Activated CD8-positive, alpha-beta T cell treated with anti-CD3 and anti-CD28 coated beads, Interleukin-2, amount 10 ng/mL, durations not matched to agents 7 days and 5 days (primary cell): Measurements from ENCODE around the gene MAIP1. TPM values are rescaled to one million over a fixed set of nuclear protein-coding genes. Genes with fewer than 3 reads are reported as not detected.

ENCODE experiments used
- ATAC-seq: fragments of 150-1000 bp; cut with Tn5 transposase; one replicate; pipeline ENCODE4 v1.10.0; 2021; ENCODE audit warnings: moderate library complexity
- CTCF ChIA-PET: fragments of 350-600 bp; sonication (Branson Sonifier 250); formaldehyde crosslinking; loops from one replicate; lab custom pipeline; 2021; ENCODE audit warnings: antibody characterized with exemption; lab: Charles Lee
- POLR2A ChIA-PET: fragments of 350-600 bp; sonication (Branson Sonifier 250); formaldehyde crosslinking; loops from one replicate; lab custom pipeline; 2021; ENCODE audit warnings: antibody characterized with exemption; lab: Charles Lee
- DNase-seq: peaks from one replicate; pipeline ENCODE4 v3.0.0-alpha.2; 2020
- H3K27ac Mint-ChIP-seq: one replicate; pipeline ENCODE4 v1.8.0; 2021; ENCODE audit warnings: mild to moderate bottlenecking, mixed read lengths
- H3K27me3 Mint-ChIP-seq: one replicate; pipeline ENCODE4 v1.8.0; 2021; ENCODE audit warnings: low read depth, mixed read lengths
- H3K36me3 Mint-ChIP-seq: one replicate; pipeline ENCODE4 v1.8.0; 2021; ENCODE audit warnings: low read depth, mixed read lengths
- H3K4me1 Mint-ChIP-seq: one replicate; pipeline ENCODE4 v1.8.0; 2021; ENCODE audit warnings: low read depth, mixed read lengths
- H3K4me3 Mint-ChIP-seq: one replicate; pipeline ENCODE4 v1.8.0; 2021; ENCODE audit warnings: mild to moderate bottlenecking, mixed read lengths
- H3K9me3 Mint-ChIP-seq: one replicate; pipeline ENCODE4 v1.8.0; 2022; ENCODE audit warnings: mixed read lengths; ENCODE audit not compliant: insufficient read depth
- total RNA-seq, 2 experiments: library from RNA; stranded (reverse); gene quantifications; one replicate each; pipeline ENCODE4 v1.2.3, GENCODE V29; 2021

Gene MAIP1
- total RNA-seq, 2 experiments from 2014 or later = 21.5 to 21.9 TPM

DNA sequence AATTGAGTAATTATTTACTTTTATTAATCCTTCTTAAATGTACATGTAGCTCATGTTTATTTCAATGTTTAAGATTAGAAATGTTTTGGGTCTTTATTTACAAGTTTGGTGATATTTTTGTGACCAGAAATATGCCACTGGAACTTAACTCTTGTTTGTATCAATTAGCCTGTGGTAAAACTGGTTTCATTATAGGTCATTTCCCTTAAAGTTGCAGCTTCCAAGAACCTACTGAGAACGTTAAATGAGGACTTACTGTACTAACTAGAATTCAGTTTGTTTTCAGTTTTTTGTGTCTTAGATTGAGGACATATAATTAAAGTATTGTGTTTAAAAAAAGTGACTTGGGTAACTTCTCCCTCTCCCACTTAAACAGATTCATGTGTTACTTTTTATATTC, 4.4 kb upstream of the MAIP1 start:
- Mint-ChIP-seq H3K4me3 (no peak overlapping the region), H3K27ac (no peak overlapping the region), H3K9me3 (no peaks in the 10 kb centered on the region), H3K36me3 (peaks cover 29% of the 10 kb centered on the region), H3K4me1 (peaks cover 52% of the 10 kb centered on the region), H3K27me3 (no peaks in the 10 kb centered on the region)
- ATAC-seq (no peak), DNase-seq (no peak)
- ChIA-PET CTCF (interaction anchor here (1.0 kb wide), 1 partner anchor 531 kb away, joined by 3 read pairs; no protein-coding TSS in a partner anchor), POLR2A (interaction anchor here (0.8 kb wide), 1 partner anchor 18 kb away, joined by 3 read pairs; no protein-coding TSS in a partner anchor)

DNA sequence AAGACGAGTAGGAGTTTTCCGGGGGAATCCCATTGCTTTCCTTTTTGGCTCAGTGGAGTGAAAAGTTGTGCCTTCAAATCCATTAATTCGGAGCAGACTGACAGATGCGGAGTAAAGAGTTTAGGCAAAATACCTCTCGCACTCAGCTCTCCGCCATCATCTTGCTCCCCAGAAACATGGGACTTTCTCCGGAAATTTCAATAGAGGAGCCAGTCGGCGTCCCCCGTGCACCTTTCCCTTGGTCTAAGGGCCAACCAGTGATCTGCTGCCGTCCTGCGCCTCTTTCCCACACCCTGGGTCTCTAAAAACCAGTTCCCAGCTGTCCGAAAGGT, 409 bp upstream of the MAIP1 start:
- H3K36me3 Mint-ChIP-seq = peaks cover 28% of the 10 kb centered on the region
- ATAC-seq = peak; percentile 57
- peak overlapping the region; percentile 94 for H3K27ac Mint-ChIP-seq
- DNase-seq = no peak
- H3K9me3 Mint-ChIP-seq = no peaks in the 10 kb centered on the region
- ChIA-PET CTCF (no interaction called here), POLR2A (interaction anchor here (0.9 kb wide), 1 partner anchor 43 kb away, joined by 4 read pairs; no protein-coding TSS in a partner anchor)
- H3K4me3 Mint-ChIP-seq = peak overlapping the region; percentile 98
- H3K27me3 Mint-ChIP-seq = no peaks in the 10 kb centered on the region
- peaks cover 67% of the 10 kb centered on the region for H3K4me1 Mint-ChIP-seq

DNA sequence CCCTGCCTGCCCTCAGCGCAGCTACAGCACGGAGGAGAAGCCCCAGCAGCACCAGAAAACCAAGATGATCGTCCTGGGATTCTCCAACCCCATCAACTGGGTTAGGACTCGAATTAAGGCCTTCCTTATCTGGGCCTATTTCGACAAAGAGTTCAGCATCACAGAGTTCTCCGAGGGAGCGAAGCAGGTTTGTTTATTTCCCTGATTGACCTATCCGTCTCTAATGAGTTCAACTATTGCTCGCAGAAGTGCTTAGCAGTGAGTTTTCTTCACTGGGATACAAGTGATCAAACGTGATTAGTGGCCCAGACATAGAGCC, 639 bp downstream of the MAIP1 start:
- ChIA-PET CTCF (no interaction called here), POLR2A (no interaction called here)
- no peak for DNase-seq
- H3K36me3 Mint-ChIP-seq = peaks cover 29% of the 10 kb centered on the region
- no peaks in the 10 kb centered on the region for H3K9me3 Mint-ChIP-seq
- peaks cover 58% of the 10 kb centered on the region for H3K4me1 Mint-ChIP-seq
- no peak for ATAC-seq
- peak overlapping the region; percentile 94 for H3K27ac Mint-ChIP-seq
- peak overlapping the region; percentile 98 for H3K4me3 Mint-ChIP-seq
- H3K27me3 Mint-ChIP-seq = no peaks in the 10 kb centered on the region

DNA sequence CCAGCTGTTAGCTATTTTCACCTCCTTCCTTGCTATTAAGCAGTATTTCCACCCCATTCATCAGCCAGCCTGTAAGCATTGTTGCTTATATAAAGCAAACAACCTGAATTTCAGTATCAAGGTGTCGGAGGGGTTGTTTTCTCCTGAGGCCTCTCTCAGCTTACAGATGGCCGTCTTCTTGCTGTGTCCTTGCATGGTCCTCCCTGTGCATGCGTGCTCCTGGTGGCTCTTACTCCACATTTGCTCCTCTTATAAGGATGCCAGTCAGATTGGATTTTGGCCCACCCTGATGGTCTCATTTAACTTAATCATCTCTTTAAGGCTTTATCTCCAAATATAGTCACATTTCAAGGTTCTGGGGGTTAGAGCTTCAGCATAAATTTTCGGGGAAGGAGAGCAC, 2.6 kb downstream of the MAIP1 start:
- Mint-ChIP-seq H3K9me3 (no peaks in the 10 kb centered on the region), H3K27ac (no peak overlapping the region), H3K27me3 (no peaks in the 10 kb centered on the region), H3K36me3 (peaks cover 40% of the 10 kb centered on the region), H3K4me1 (peaks cover 54% of the 10 kb centered on the region), H3K4me3 (no peak overlapping the region)
- ATAC-seq (no peak), DNase-seq (no peak)
- POLR2A ChIA-PET = interaction anchor here (0.6 to 1.0 kb wide), 2 partner anchors 11 to 13 kb away, joined by 3 to 4 read pairs; no protein-coding TSS in a partner anchor
- CTCF ChIA-PET = interaction anchor here (1.0 kb wide), 1 partner anchor 27 kb away, joined by 4 read pairs; no protein-coding TSS in a partner anchor

DNA sequence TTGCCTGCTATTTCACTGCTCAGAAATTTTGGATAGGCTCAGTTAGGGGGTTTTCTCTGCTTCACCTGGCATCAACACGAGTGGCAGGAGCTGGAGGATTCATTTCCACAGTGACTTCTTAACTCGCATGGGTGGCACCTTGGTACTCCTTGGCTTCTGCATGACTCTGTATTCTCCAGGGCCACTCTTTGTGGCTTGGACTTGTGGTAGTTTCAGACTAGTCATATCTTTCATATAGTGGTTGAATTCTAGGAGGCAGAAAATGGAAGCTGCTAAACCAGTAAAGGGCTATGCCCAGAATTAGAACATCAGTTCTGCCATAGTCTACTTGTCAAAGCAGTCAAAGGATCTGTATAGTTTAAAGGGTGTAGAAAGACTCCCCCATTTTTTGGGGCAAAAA, 6.8 kb downstream of the MAIP1 start:
- POLR2A ChIA-PET = no interaction called here
- Mint-ChIP-seq H3K4me1 (peaks cover 25% of the 10 kb centered on the region), H3K27me3 (no peaks in the 10 kb centered on the region), H3K9me3 (no peaks in the 10 kb centered on the region), H3K36me3 (peaks cover 63% of the 10 kb centered on the region), H3K27ac (no peak overlapping the region), H3K4me3 (no peak overlapping the region)
- DNase-seq = no peak
- peak; percentile 49 for ATAC-seq
- CTCF ChIA-PET = interaction anchor here (2.1 kb wide), 1 partner anchor 11 kb away, joined by 4 read pairs; no protein-coding TSS in a partner anchor

DNA sequence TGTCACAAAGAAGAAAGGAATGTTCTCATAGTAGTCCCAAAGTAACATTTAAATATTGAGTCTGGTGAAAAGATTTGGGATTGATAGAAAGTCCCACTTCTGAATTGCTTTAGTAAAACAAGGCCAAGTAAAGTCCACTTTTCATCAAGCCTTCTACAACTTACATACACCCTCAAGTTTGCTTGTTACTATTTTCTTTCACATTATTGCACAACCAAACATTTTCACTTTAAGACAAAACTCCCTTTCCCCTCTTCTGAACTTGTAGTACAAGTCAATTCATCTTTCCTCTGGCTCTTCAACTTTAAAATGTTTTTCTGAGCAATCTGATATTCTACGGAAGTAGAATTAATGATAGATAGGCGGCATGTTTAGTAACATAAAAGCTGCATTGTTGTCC, 11.0 kb downstream of the MAIP1 start:
- no peaks in the 10 kb centered on the region for H3K9me3 Mint-ChIP-seq
- no peak overlapping the region for H3K4me3 Mint-ChIP-seq
- no peak overlapping the region for H3K27ac Mint-ChIP-seq
- POLR2A ChIA-PET = no interaction called here
- peaks cover 45% of the 10 kb centered on the region for H3K36me3 Mint-ChIP-seq
- no peaks in the 10 kb centered on the region for H3K27me3 Mint-ChIP-seq
- DNase-seq = no peak
- peaks cover 10% of the 10 kb centered on the region for H3K4me1 Mint-ChIP-seq
- ATAC-seq = no peak
- CTCF ChIA-PET = interaction anchor here (1.0 kb wide), 1 partner anchor 12 kb away, joined by 4 read pairs; no protein-coding TSS in a partner anchor

DNA sequence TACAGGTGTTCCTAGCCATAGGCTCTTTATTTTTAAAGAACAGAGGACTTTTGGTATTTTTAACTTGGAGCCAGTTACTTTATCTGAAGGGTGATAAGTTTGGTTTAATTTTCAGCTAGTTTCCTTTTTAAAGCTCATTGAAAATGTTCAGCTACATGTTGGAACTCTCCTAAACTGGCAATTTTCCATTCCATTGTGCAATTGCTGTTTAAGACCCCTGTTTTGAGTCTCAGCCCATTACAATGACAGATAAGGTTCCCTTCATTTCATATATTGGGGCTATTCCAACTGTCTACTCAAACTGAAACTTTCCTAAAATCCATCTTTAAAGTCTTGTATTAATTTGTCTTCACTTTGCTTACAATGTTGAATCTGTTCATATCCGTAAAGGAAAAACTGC, 11.6 kb downstream of the MAIP1 start:
- no peak overlapping the region for H3K27ac Mint-ChIP-seq
- ATAC-seq = no peak
- POLR2A ChIA-PET = no interaction called here
- H3K9me3 Mint-ChIP-seq = no peaks in the 10 kb centered on the region
- H3K4me1 Mint-ChIP-seq = peaks cover 6% of the 10 kb centered on the region
- CTCF ChIA-PET = interaction anchor here (1.0 kb wide), 1 partner anchor 11 kb away, joined by 4 read pairs; no protein-coding TSS in a partner anchor
- peaks cover 41% of the 10 kb centered on the region for H3K36me3 Mint-ChIP-seq
- H3K27me3 Mint-ChIP-seq = no peaks in the 10 kb centered on the region
- H3K4me3 Mint-ChIP-seq = no peak overlapping the region
- DNase-seq = no peak

DNA sequence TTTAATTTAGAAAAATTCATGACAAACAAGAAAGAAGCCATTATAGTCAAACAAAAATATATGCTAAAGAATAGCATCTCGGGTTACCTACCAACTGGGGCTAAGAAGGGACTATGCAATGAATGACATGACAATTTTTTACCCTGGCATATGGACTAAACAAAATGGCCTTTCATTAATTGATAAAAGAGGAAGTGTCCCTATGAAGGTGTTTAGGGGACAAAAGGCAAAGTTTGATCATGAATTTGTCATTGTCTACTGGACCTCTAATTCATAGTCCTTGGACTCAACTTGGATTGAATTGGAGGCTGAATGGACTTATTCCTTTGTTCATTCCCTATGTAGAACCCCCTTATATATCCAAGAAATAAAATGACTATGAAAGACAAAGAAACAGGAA, 12.7 kb downstream of the MAIP1 start:
- Mint-ChIP-seq H3K27me3 (no peaks in the 10 kb centered on the region), H3K4me1 (no peaks in the 10 kb centered on the region), H3K27ac (no peak overlapping the region), H3K4me3 (no peak overlapping the region), H3K36me3 (peaks cover 34% of the 10 kb centered on the region), H3K9me3 (no peaks in the 10 kb centered on the region)
- DNase-seq (no peak), ATAC-seq (no peak)
- POLR2A ChIA-PET = no interaction called here
- CTCF ChIA-PET = no interaction called here

DNA sequence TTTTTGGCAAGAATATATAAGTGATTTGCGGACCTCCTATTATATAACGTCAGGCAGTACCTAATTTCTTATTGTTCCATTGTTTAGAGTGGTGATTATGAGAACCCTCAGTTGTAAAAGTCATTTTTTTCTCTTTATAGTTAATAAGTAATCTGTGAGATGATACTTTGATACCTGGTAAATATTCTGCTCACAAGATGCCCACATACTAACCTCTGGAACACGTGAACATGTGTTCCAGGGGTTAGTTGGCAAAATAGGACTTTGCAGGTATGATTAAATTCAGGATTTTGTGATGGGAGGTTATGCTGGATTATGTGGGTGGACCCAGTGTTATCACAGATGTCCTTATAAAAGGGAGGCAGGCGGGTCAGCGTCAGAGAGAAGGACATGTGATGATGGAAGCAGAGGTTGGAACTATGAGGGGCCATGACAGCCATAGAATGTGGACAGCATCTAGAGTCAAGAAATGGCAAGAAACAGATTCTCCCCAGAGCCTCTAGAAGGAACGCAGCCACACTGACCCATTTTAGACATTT, 16.8 kb downstream of the MAIP1 start:
- ChIA-PET CTCF (no interaction called here), POLR2A (interaction anchor here (0.6 to 1.1 kb wide), 2 partner anchors 14 to 300 kb away, joined by 4 read pairs; no protein-coding TSS in a partner anchor)
- DNase-seq (no peak), ATAC-seq (no peak)
- peaks cover 12% of the 10 kb centered on the region for H3K36me3 Mint-ChIP-seq
- H3K4me1 Mint-ChIP-seq = no peaks in the 10 kb centered on the region
- no peaks in the 10 kb centered on the region for H3K27me3 Mint-ChIP-seq
- no peak overlapping the region for H3K27ac Mint-ChIP-seq
- H3K9me3 Mint-ChIP-seq = no peaks in the 10 kb centered on the region
- H3K4me3 Mint-ChIP-seq = no peak overlapping the region

DNA sequence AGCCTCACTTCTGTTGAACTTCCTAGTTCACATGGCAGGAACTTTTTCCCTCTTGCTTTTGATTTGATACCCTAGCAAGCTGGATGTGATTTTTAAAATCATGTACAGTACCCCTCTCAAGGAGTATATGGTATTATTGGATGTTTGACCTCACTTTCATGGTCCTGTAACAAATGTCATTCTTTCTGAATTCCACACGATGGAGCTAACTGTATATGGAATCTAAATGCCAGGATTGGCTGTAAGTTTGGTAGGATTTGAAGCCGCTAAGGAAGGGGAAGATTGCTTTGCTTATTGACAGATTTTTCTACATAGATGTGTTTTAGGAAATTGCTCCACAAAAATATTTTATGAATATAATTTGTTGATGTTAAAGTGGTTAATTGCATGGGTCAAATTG, 18.3 kb downstream of the MAIP1 start:
- no peak for DNase-seq
- no peaks in the 10 kb centered on the region for H3K27me3 Mint-ChIP-seq
- ChIA-PET CTCF (interaction anchor here (0.7 to 1.6 kb wide), 12 partner anchors 9 to 730 kb away, joined by 3 to 21 read pairs (median 4); no protein-coding TSS in a partner anchor), POLR2A (no interaction called here)
- H3K4me3 Mint-ChIP-seq = no peak overlapping the region
- no peak for ATAC-seq
- no peaks in the 10 kb centered on the region for H3K9me3 Mint-ChIP-seq
- H3K4me1 Mint-ChIP-seq = peaks cover 13% of the 10 kb centered on the region
- no peak overlapping the region for H3K27ac Mint-ChIP-seq
- H3K36me3 Mint-ChIP-seq = peaks cover 4% of the 10 kb centered on the region

DNA sequence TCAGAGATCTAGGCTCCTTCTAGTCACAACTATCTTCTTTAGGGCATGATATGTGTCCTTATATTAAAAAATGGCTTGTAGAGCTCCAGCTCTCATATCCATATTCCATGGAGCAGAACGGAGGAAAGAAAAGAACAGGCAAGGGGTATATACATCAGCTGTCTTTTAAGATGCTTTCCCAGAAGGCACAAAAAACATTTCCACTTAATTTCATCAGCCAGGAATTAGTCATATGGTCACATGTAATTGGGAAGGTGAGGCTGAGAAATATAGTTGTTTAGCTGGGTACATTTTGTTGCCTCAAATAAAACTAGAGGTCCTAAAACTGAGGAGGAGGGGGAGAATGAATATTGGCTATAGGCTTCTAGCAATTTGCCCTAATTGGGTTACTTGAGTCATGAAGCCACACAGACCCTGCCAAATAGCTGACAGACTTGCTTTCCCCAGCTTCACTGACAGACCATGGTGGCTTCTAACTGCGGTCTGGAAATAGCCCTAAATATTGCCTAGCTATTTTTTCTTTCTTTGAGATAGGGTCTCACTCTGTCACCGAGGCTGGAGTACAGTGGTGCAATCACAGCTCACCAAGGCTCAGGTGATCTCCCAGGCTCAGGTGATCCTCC, 20.0 kb downstream of the MAIP1 start:
- ChIA-PET POLR2A (no interaction called here), CTCF (interaction anchor here (1.1 to 1.4 kb wide), 2 partner anchors 10 to 506 kb away, joined by 6 read pairs; no protein-coding TSS in a partner anchor)
- DNase-seq (no peak), ATAC-seq (no peak)
- Mint-ChIP-seq H3K9me3 (no peaks in the 10 kb centered on the region), H3K4me3 (no peak overlapping the region), H3K27ac (no peak overlapping the region), H3K36me3 (peaks cover 4% of the 10 kb centered on the region), H3K4me1 (peaks cover 21% of the 10 kb centered on the region), H3K27me3 (no peaks in the 10 kb centered on the region)

DNA sequence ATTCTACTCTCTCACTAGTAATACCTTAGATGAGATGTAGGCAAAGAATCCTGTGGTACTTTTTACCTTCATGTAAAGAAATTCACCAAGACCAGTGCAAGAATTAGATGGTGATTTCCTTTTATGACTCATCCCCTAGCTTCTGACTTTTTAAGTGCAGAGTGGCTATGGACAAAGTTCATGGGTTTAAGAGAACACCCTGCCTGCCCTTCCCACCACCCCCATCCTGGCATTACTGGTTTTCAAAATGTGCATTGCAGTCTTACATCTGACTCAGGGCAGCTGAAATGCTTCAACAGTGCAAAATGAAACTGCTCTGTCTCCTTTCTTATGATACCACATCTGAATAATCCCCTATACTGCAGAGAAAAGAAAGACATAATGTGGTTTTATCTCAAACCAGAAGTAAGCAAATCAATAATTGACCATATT, 22.6 kb downstream of the MAIP1 start:
- CTCF ChIA-PET = interaction anchor here (1.0 to 3.3 kb wide), 3 partner anchors 11 to 503 kb away, joined by 4 to 33 read pairs (median 4); no protein-coding TSS in a partner anchor
- Mint-ChIP-seq H3K27ac (peak overlapping the region; percentile 3), H3K36me3 (peaks cover 4% of the 10 kb centered on the region), H3K4me1 (peaks cover 21% of the 10 kb centered on the region), H3K4me3 (no peak overlapping the region), H3K9me3 (no peaks in the 10 kb centered on the region), H3K27me3 (no peaks in the 10 kb centered on the region)
- ATAC-seq = peak; percentile 62
- POLR2A ChIA-PET = interaction anchor here (0.6 kb wide), 1 partner anchor 595 kb away, joined by 3 read pairs; no protein-coding TSS in a partner anchor
- DNase-seq = no peak
